DMS 273 treated with DMSO at 0.1 percent for 48 hours (cell line): Measurements from ENCODE around the gene WNT5B.

Experiments
- DNase-seq: peaks from one replicate; lab custom pipeline; 2025; lab: John Stamatoyannopoulos, UW

Gene WNT5B

DNA sequence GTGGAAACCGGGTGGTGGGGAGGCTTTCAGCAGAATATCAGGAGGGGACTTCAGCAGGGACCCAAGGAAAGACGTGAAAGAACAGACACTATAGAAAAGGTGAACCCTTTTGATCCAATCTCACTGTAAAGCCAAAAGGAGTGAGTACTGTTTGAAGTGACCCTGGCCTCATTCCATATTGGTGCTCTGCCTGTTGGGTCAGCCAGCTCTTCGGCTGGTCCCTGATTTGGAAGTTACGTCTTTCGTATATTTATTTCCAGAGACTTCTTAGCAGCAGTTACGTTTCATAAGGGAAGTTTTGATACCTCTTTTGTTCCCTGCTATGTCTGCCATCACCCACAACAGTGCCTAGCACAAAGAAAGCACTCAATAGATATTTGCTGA lies 21.9 kb downstream of the WNT5B start:
- DNase-seq, result no peak

DNA sequence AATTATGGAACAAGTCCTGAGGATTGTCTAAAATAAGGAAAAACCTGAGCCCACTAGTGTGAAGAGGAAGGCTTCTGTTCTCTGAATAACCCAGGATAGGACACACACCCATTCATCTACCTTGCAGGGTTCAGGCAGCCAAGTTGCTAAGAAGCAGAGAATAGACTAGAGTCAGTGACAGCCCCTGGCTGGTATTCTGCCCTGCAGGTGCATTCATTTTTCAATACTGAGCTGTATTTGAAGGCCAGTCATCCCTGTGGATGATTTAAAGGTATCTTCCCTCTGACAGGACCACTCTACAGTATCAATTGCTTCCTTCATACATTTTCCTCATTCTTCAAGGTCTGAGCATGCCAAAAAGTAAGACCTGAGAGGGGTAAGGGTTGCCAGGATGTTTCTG lies 22.9 kb downstream of the WNT5B start:
- no peak for DNase-seq

DNA sequence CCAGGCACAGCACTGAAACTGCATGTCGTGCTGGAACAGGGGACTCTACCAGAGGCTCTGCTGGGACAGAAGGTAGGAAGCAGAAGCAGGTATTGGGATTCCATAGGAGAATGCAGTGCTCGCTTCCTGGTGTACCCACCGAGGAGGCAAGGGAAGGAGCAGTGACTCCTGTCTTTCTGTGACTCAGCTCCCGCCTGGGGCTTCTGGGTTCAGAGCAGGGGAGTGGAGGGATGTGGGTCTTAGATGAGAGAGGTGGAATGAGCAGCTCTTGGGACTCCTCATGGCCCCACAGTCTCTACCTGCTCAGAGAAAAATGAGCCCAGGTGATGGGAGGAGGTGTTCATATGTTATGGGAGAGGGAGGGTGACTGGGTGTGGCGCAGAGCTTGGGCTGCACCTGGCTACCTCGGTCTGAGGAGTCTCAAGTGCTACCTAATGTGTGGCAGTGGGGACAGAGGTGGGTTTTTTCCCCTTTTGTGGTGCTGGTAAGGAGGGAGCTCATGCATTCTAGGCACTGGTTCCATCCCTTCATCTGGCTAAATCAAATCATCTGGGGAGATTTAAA lies 26.3 kb downstream of the WNT5B start:
- no peak for DNase-seq

DNA sequence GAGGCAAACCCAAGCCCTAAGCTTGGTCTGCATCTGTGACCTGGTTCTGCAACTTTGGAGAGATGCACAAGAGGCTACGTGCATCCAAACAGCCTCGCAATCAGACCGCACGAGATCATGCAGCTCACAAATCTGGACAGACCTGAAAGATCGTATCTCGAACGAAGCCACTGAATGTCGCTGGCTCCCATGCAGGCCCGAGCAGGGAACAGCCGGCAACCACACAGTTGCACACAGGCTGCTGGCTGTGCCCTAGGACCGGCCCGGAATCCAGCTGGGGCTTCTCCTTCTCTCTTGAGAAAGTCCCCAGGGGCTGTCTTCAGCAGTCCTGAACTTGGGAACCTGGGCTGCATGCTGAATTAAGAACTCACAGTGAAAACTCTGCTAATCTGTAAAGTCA lies 27.9 kb downstream of the WNT5B start:
- no peak for DNase-seq

DNA sequence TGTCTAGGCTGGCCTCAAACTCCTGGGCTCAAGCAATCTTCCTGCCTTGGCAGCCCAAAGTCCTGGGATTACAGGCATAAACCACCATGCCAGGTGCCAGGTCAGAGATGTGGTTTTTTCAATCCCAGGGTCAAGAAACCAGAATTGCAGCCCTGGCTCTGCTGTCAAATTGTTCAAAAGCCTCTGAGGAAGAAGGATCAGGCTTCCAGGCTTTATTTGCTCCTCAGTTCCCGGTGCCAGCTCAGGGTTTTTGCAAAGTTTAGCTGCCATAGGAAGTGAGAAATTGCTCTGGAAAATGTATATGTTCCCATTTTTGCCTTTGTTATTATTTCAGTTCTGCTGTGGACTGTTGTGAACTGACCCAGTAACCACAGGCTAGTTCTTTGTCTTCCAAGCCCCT lies 28.7 kb downstream of the WNT5B start:
- DNase-seq, result no peak

DNA sequence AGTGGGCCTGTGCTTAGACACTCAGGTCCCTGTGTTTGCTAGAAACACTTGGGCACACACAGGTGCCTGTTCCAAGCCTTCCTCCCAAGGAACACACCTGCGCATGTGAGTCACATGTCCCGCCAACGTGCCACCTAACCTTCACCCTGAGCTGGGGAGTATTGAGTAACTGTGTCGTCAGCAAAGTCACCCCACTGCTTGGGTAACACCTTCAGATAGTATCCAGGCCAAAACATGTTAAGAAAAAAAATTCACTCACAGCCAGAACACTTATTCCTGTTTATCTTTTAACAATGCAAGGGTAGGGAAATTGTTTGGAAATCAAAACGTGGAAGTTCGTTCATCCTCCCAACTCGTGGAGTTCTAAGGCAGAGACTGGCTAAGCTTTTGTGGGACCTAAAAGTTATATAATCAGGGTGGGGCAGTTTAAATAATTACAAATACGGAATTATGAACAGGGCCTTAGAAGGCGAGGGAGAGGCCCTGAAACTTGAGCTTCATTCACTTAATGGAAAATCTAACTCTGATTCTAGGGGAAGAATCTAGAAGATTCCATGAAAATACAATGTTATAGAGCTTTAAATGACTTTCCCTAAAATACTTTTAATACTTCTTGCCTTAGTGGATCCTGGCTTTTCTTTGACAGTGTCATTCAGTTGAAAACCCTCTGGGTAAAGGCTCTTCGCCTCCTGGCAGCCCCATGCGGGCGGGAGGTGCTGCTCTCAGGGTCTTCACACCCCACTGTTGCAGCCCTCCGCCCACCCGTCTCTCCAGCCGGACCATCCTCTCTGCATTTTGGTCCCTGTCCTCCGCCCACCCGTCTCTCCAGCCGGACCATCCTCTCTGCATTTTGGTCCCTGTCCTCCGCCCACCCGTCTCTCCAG lies 31.5 kb downstream of the WNT5B start:
- DNase-seq, result no peak

DNA sequence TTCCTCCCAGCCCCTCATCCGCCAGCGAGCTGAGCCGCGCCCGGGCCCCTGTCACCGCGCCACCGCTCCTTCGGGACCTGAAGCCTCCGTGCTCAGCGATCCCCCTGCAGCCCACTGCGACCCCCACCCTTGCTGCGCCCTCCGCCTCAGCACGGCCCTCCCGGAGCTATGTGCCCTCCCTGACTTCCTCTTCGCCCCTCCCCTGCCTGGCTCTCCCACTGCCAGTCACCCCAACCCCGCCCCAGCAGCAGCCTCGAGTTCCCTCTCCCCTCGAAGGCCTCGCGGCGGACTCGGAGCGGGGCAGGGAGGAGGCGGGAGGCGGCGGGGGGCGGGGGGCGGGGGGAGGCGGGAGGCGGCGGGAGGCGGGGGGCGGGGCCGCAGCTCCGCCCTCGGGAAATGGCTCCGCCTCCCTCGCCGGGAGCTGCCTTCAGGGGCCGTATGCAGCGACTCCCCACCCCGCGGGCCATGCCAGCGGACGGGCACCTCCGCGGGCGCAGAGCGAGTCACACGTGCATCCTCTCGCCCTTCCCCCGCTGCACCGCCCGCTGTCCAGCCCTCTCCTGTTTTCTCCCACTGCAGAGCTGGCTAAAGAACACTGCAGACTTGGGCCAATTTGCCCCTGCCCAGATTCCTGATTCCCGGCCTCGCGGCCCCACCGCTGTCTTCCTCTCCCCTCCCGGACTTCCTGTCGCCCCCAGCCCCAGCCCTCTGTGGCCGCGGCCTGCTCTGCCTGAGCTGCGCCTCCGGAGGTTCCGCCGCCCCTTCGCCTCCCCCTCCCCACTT lies 32.7 kb downstream of the WNT5B start:
- peak; percentile 48 for DNase-seq

DNA sequence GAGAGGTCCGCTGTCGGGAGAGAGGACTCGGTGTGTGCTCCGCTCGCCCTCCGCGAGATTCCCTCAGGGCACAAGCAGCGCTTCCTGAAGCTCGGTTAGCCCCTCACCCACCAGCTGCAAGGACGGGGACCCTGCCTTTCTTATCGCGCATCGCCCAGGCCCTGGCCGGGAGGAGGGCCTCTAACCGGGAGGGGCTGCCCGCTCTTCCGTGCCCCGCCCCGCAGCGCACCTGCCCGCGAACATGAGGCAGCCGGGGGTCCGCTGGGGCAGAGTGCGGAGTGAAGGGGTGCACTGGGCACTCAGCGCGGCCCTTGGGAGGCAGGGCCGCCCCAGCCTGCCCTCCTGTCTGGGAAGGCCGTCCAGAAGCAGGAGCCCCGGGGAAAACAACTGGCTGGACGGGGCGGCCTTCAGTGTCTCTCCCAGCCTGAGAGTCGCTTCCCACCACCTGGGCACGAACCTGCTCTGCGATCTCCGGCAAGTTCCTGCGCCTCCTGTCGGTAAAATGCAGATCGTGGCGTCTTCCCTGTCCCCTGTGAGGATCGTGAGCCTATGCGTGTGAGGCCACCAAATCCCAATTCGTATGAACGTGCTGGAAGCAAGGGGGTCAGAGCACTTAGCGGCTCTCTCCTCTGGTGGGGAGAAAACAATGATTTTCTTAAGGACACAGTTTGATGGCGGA lies 33.9 kb downstream of the WNT5B start:
- DNase-seq, result no peak

DNA sequence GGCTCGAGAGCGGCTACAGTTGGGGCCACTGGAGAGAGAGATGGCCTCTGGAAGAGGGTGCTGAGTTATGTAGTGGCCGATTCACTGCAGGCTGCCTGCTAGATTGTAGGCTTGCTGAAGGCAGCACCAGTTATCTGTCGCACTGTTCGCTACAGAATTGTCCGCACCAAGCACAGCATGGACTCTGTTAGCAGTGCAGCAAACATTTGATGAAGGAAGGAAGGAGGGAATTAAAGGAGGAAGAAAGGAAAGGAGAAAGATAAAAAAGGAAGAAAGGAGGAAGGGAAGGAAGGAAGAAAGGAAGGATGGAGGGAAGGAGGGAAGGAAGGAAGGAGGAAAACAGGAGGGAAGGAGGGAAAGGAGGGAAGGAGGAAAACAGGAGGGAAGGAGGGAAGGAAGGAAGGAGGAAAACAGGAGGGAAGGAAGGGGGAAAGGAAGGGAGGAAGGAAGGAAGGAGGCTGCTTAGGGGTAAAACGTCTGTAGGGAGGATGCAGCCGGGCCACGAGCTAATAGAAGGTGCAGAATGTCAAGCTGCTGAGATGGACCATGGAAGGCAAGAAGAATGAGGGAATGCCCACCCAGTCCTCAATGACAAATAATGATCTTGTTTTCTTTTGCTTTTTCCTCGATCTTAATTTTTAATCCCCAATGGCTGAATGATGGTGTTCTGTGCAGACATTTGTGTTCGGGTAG lies 34.6 kb downstream of the WNT5B start:
- no peak for DNase-seq

DNA sequence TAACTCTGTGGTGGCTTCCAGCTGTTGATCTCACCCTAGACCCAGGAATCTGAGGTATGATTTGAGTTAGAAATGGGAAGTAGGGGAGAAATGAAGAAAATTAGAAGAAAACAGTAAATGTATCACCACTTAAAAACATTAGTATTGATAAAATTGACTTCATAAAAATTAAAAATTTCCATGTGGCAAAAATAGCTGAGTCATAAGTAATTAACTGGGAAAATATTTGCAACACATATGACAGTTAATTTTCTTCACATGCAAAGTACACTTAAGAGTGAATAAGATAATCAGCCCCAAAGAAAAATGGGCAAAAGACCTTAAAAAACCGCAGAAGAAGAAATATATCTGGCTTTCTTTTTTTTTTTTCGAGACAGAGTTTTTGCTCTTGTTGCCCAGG lies 36.3 kb downstream of the WNT5B start:
- DNase-seq, result no peak

DNA sequence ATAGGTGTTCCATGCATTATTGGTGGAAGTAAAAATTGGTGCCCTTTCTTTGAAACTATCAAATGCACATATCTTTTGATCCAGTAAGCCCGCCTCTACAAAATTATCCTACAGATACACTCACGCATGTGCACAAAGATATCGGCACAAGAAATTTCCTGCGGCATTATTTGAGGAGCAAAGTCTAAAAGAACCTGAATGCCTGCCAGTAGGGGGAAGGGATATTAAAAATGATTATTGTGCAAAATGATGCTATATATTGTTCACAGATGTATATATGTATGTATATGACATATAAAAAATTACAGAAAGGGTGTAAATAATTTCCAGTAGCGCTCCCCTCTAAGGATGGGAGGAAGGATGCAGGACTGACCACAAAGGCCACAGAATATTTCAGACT lies 37.2 kb downstream of the WNT5B start:
- no peak for DNase-seq

DNA sequence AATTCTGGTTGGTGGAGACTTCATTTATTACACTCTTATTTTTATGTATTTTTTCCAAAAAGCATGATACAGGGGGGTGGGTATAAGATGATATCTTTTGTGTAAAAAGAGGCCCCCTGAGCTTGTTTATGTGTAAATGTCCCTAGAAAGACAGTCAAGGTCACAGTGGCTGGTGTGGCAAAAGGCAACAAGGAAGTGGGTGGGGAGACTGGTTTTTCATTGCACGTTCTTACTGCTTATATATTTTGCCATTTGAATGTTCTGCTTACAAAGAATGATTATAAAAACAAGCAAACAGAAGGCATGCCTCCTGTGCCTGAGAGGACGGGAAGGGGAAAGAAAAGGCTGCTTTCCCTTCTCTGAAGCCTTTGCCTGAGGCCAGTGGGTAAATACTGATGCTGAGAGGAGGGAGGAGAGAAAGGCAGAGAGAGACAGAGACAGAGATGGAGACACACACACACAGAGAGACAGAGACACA lies 37.7 kb downstream of the WNT5B start:
- no peak for DNase-seq

DNA sequence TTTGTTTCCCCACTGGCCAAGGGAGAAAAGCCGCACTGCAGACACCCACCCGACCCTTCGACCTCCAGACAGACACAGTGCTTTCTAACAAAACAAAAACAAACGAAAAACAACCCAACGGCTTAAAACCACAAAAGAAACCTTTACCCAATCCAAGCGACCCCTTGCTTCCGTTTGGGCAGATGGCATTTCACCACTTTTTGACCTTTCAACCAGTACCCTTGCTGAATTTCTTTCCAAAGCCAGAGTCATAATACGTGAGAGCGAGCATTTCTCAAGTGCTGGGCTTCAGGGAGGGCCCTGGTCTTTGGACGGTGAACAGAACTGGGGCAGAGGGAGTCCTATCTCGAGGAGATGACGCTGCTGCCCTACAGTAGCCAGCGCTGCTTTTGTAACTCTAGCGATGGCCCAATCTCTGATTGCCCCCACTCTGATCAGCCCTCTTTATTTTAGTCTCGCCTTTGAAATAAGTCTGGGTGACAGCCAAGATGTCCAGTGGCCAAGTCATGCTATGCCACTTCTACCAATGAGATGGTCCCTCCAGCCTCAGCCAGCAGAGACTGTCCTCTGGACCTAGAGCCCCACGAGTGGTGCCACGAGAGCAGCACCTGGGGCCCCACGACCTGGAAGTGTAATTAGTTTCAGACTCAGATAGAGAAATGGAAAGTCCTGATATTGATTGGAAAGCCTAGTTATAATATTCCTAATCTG lies 40.0 kb downstream of the WNT5B start:
- DNase-seq, result no peak

DNA sequence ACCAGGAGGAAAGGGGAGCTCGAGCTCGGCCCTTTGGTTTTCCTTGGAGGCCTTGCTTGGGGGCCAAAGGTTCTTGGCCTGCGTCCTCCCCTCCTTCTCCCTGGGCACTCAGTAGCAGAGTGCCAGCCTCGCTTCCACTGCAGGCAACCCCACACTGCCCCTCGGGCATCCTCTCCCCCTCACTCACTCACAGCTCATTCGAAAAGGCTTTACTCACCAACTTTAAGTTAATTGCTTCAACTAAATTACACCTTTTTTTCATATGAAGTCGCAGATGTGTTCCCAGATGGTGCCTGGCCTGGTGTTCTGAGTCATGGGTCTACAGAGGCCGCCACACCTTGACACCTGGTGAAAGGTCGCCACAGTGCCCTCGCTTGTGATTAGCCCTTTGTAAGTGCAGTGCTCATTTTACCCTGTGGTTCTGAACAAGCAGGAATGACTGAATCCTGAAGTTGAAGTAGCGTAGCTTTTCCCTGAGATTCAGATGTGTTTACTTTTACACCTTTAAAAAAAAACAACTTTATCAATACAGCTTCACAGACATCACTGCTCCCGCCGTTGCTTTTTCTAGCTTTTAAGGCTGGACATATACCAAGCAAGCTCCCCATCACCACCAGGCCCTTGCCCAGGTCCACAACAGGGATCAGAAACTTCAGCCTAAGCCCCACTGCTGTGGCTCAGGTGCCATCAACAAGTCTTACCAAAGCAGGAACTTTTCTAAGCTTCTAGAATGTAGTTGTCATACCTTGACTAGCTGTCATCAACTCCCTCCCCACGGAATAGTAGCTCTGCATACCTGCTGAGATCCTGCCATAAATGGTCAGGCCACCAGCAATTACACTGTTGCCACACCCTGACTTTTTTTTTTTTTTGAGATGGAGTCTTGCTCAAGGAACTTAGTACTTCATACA lies 41.6 kb downstream of the WNT5B start:
- DNase-seq, result no peak

DNA sequence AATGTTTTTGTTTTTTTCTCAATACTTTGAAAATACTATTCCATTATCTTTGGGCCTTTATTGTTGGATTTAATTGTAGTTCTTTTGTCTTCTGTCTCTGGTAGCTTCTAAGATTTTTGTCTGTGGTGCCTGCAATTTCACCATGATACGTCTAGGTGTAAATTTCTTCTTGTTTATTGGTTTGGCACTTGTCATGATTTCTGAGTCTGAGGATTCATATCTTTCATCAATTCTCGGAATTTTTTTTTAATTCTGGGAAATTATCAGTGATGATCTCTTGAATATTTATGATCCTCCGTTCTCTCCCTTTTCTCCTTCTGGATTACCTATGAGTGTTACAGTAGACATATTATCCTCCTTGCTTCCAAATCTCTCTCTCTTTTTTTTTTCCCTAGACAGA lies 47.0 kb downstream of the WNT5B start:
- DNase-seq, result no peak

DNA sequence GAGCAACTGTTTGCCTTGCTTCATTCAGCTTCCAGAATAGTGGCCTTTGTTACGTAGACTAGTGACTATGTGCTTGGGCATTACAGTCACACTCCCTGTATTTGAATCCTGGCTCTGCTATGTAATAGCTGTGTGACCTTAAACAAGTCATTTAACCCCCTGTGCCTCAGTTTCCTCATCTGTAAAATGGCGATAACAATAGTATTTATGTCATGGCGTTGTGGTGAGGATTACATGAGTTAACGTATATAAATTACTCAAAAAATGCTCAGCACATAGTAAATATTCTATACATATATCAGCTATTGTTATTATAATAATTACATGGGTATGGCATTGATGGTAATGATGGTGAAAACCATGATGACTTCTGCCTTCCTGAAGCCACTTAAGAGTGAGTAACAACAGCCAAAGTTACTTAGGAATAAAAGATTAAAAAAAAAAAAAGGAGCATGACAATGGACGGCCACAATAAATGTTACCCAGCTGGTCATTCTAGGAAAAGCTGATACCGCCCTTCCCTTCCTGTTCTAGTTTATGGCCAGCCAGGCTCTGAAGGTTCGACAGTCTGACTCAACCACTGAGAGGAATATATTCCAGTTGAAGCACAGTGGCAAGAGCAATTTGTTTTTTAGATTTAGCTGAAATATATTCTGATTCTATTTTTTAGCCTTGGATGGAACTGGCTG lies 51.9 kb downstream of the WNT5B start:
- no peak for DNase-seq

DNA sequence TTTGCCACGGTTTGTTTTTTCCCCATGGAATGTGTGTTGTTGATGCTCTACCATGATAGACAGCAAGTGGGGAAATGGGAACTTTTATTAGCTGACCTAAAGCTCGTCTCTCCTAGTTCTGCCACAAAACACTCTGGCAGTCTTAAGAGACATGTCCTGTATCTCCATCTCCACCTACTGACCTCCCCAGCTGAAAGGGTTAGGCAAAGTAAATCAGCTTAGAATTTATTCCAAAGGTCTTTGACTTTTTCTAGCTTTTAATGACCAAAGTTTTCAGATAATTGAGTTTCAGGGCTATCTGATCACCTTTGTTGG lies 52.4 kb downstream of the WNT5B start:
- no peak for DNase-seq

DNA sequence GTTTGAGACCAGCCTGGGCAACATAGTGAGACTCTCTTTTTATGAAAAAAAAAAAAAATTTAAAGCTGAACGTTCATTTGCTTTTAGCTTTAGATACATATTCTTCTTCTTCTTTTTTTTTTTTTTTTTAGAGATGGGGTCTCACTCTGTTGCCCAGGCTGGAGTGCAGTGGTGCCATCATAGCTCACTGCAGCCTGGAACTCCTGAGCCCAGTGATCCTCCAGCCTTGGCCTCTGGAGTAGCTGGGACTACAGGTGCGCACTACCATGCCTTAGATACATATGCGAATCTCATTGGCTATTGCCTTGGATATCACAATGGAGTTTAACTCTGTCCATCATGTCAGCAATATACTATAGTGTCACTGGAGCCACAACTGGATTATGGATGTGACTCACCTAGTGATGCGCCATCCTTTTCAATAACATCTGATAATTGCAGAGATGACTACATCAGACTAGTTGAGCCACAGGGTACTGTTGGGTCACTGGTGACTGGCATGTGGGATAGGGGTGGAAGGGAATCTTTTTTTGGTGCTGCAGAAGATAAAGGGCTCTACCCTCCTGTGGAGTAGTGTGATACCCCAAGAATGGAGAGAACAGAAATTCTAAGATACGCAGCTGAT lies 59.2 kb downstream of the WNT5B start:
- no peak for DNase-seq

DNA sequence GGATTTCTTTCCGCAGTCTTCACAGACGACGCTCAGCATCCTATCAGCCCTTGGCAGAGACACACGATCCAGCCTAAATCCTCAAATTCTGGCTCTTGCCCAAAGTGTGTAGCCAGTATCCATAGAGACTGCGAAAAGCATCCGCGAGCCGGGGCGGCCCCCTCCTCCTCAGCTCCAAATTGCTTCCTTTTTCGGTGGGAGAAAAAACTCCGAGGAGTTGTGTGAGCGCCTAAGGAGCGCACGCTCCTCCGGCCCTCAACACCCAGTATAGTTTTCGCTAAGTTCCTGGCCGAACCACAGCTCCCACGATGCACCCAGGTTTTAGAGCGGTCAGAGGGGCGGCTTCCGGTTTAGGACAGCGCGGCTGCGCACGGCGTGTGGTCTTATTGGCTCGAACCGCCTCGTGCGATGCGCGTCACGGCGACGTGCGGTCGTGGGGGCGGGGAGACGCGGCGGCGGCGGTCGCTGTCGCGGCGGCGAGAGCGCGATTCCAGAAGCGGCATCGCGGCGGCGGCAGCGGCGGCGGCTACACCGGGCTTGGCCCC lies 61.6 kb downstream of the WNT5B start, which contains the start of gene ADIPOR2:
ADIPOR2 (plus strand) TSS at position 493 of the 545 bp plus-strand sequence. CDS start 63,274 bp downstream, outside the sequence.
- peak; percentile 90 for DNase-seq
